COLO668 (cell line): ENCODE measurements around the gene POTEF.
"Not testable (repeated sequence)": the region's sequence is repeated elsewhere in the genome, so short reads cannot be mapped to it uniquely, and the experiment has no call there.

Experiments used
- DNase-seq: peaks from one replicate; lab custom pipeline; 2025; ENCODE audit not compliant: unreplicated experiment; lab: John Stamatoyannopoulos, UW

Gene POTEF

DNA sequence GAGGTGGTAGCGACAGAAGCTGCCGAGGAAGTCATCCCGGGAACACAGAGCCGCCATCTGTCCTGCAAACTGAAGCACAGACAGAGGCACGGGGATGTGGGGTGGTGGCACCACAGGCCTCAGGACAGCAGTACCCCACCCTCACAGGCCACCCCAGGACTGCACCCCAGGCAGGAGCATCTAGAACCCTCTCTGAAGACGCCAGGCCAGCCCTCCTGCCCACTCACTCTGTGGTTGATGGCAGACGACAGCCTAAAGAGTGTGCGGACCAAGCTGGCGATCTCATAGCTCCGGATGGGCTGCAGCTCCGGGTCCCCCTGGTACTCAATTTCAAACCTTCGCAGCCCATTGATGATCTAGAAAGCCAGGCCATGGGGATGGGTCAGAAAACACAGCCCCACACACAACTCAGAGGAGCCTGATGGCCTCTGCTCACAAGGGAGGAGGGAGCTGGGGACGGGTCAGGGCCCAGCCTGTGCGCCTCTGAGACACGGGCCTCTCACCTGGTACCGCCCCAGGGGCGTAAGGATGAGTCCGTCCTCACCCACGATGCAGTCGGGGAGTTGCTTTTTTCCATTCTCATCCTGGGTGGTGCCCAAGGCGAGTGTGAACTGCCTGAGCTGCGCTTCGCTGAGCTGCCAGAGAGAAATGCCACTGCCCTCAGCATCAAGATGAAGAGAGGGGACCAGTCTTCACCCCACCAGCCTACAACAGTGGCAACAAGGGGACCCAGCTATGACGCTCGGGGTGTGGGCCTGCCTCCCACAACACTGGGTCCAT, 24.0 kb upstream of the POTEF start:
- no peak for DNase-seq

DNA sequence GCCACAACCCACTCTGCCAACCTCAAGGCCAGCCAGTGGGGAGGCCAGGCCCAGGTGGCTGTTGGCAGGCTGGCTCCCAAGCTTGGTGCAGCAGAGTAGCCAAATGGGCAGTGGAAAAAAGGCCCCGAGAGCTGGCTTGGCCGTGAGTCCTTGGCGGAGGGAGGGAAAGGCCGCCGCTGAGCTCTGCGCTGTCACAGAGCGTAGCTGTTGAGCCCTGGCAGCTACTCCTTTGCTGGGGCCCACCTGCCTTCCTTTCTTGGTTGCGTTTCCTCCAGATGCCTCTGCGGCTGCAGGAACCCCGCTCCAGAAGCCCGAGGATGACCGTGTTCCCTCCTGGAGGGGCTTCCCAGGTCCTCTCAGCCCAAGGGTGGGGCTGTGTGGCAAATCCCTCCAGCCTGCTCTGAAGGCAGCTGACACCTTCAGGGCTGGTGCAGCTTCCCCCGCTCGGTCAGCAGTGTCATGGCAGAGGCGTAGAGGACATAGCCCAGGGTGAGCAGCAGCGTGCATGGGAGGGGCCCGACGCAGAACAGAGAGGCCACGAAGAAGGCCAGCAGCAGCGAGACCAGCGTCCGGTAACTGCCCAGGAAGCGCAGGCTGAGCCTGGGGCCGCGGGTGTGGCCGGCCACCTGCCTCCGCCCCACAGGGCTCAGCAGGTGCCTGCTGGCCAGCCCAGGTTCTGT, 23.3 kb upstream of the POTEF start:
- DNase-seq: not testable (repeated sequence)

DNA sequence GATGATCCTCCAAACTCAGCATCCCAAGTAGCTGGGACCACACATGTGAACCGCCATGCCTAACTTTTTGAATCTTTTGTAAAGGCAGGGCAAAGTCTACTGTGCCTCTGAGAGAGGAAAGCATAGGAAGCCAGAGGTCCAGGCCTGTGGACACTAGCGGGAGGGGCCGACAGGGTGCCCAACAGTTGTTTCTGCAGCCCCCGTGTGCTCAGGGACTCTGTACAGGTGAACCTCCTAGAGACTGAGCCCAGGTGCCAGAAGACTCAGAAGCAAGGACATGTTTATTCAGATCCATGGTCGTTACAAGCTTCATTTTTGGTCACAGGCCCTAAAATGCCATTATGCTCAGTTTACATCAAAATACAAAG, 22.1 kb upstream of the POTEF start:
- DNase-seq: not testable (repeated sequence)

DNA sequence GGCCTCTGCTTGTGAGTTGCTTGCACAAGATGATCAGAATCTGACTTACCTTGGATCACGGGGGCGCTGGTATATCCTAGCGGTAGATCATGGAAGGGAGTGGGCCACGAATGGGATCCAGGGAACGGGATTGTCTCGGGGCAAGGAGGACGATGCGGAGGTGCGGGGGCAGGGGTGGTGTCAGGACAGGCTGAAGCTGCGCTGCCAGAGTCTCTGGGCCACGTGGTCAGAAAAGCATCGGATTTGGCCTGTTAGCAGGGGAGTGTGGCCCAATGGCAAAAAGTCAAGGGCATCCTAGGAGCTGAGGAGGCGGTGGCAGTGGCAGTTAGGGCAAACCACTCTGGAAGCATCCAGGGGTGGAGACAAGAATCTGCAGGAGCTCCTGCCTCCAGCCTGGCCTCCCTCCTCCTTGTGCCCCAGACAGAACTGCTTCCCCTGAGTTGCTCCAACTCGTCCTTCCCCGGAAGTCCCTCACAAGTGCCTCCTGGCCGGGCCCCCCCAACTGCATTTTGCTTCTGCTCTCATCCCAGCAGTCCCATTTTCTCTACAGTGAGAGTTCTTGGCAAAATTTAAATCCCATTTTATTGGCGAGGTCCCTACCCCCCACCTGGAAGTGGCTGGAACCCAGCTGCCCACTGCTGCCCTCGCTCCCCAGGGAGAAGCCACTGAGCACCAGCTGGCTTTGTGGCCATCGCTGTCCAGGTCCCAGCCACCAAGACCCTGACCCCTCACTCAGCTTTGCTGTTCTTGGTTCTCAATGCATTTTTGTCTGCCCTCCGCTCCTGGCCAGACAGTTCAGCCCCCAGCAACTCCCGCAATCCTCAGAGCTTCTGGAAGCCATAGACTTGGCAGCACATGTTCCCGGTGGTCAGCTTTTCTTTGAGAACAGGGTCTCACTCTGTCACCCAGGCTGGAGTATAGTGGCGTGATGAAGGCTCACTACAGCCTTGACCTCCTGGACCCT, 21.4 kb upstream of the POTEF start:
- no peak for DNase-seq

DNA sequence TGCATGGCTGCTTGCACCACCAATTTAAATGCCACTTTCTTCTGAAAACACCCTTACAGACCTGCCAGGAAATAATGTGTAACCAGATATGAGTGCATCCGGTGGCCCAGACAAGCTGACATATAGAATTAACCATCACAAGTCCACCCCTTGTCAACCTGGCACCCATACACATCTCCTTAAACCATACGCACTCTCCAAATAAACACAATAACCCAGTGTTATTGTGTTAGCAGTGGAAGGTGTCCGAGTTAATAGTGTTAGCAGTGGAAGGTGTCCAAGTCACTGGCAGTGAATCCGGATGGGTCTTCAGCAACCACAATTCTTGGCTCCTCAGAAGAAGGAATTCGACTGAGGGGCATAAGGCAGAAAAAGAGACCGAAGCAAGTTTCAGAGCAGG, 19.5 kb upstream of the POTEF start:
- DNase-seq: peak; percentile 25

DNA sequence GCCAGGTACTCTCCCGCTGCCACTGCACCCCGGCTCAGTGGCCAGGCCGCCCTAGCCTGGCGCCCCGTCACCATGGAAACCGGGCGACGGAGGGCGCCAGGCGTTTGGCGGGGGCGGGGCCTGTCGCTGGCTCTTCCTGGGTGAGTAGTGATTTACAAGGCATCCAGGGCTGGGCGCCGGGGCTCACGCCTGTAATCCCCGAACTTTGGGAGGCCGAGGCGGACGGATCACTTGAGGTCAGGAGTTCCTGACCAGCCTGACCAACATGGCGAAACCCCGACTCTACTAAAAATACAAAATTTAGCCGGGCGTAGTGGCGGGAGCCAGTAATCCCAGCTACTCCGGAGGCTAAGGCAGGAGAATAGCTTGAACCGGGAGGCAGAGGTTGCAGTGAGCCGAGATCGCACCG, 16.0 kb upstream of the POTEF start, which contains the start of gene CCDC74B:
Gene CCDC74B, minus strand, starts transcription at position 107 of the 409 bp plus-strand sequence. CDS start 116 bp downstream, outside the sequence.
- peak; percentile 78 for DNase-seq

GRCh38 chr2:130143266-130144039, 14.4 kb upstream of the POTEF start:
- DNase-seq: not testable (repeated sequence)

- DNase-seq: not testable (repeated sequence)
Measured at GRCh38 chr2:130142396-130143265, 13.6 kb upstream of the POTEF start.

- not testable (repeated sequence) for DNase-seq
Measured at GRCh38 chr2:130141645-130142370, 12.8 kb upstream of the POTEF start.

DNA sequence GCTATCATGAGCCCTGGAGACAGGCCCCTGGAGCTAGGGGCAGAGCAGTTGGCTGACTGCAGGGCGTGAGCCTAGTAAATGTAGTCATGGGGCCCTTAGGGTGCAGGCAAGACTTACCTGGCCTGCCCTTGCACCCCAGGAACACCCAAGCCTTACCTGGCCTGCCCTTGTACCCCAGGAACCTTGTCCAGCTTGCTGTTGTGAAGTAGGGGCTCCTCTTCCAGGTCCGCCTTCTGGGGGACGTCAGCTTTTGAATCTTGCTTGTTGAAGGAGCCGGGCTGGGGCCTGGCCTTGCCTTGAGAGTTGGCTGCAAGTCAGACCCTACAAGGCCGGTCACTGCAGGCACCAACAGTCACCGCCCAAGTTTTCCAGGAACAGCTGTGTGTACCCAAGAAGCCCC, 12.0 kb upstream of the POTEF start:
- DNase-seq: not testable (repeated sequence)

GRCh38 chr2:130140516-130140915, 11.5 kb upstream of the POTEF start:
- not testable (repeated sequence) for DNase-seq

- DNase-seq: not testable (repeated sequence)
Measured at GRCh38 chr2:130139331-130140280, 10.6 kb upstream of the POTEF start.

DNA sequence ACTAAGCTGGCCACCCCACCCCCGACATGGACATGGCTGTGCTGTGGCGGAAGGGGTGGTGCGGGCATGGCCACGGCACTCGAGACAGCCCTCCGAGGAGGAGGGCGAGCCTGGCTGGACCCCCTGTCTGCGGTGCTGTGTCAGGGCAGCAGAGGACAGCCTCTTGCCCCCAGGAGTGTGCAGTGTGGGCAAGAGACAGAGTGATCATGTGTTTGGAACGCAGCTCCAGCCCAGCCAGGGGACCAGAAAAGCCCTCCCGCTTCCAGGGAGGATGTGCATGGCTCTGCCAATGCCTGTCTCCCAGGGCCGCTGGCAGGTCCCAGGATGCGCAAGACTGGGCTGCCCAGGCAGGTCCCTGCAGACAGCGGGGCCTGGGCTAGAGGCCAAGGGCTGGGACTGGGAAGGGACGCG, 9.8 kb upstream of the POTEF start:
- not testable (repeated sequence) for DNase-seq

DNA sequence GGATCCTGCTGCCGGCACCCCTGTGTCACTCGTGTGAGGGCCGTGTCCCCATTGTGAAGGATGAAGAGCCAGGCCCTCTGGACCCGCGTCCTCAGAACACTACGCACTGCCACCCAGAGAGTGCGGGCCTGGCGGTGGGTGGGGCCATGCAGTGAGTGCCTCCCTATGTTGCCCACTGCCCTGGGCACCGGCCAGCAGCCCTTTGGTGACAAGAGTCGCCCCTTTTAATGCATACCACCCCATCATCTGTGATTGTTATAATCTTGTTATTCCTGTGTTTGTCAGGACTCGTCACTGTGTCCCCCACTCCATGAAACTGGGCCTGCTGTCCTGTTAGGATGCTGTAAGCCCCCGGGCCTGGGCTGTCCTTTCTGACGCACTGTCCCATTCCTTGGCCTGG, 9.3 kb upstream of the POTEF start:
- DNase-seq: not testable (repeated sequence)

DNA sequence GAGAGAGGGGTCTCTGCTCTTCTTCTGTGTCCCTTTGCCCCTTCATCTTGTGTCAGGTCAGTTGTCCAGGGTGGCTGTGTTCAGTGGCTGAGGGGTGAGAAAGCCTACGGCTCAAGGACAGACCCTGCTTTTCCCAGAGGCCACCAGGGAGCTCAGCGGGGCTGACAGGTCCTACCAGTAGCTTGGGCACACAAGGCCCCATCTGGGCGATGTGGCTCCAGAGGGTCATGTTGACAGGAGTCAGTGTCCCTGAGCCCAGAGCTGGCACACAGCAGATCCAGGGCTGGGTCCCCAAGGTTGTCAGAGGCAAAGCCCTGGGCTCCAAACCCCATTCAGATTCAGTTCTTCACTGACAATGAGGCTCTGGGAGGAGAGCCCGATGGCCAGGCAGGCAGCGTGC, 8.1 kb upstream of the POTEF start:
- DNase-seq: not testable (repeated sequence)

GRCh38 chr2:130136546-130136945, 7.5 kb upstream of the POTEF start:
- not testable (repeated sequence) for DNase-seq

DNA sequence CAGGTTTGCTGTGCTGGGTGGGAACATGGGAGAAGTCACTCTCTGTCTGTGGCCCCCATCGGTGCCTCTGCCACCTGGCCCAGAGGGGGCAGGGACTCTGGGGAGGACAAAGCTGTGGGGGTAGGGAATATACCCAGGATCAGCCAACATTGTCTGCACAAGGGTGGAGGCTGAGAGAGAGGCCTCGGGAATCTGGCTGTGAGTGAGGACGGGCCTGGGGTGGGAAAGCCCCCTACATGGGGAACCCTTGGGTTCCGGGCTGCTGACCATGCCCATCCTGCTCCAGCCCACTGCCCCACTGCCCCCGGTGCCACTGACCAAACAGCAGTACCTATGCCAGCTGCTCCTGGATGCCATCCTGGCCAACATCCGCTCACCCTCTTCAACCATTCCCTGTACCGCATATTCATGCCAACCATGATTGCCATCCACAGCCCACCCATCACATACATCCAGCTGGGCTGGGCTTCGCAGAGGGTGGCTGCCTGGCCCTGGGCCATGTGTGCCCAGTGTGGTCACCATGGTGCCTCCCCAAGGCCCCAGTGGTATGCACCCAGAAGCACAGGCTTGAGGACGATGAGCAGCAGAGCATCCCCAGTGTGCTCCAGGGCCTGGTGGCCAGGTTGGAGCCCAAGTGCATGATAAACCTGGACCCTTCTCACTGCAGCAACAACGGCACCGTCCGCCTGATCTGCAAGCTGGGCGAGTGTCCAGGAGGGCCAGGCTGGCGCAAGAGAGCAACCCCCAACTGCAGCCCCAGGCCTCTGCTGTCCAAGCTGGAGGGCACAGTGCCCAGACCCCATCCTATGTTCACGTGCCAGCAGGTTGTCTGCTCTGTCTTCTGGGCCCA, 6.9 kb upstream of the POTEF start:
- DNase-seq: no peak
